Mesendoderm (in vitro differentiated cells): Measurements from ENCODE around the gene NT5DC4.

Experiments
- DNase-seq: peaks from one replicate; pipeline ENCODE4 v3.0.0; 2013
- H2AK5ac ChIP-seq: 2 replicates; pipeline ENCODE4 v1.6.1; 2013; ENCODE audit warnings: low read length, inconsistent platforms
- H2BK120ac ChIP-seq: 2 replicates; pipeline ENCODE4 v1.6.1; 2013; ENCODE audit warnings: low read depth, mild to moderate bottlenecking, low read length, moderate library complexity, mixed read lengths
- H2BK15ac ChIP-seq: replicated peaks from 2 replicates; pipeline ENCODE4 v1.6.1; 2013; ENCODE audit warnings: low read depth, mild to moderate bottlenecking, moderate library complexity
- H2BK5ac ChIP-seq: 2 replicates; pipeline ENCODE4 v1.6.1; 2013; ENCODE audit warnings: low read length, inconsistent platforms
- H3K18ac ChIP-seq: 2 replicates; pipeline ENCODE4 v1.6.1; 2013; ENCODE audit warnings: mild to moderate bottlenecking, low read length, mixed read lengths
- H3K23ac ChIP-seq: one replicate; pipeline ENCODE4 v1.6.1; 2013; ENCODE audit warnings: low read length
- H3K27ac ChIP-seq: 2 replicates; pipeline ENCODE4 v1.5.1; 2013; ENCODE audit warnings: low read depth, mild to moderate bottlenecking, inconsistent platforms, low read length, moderate library complexity
- H3K27me3 ChIP-seq: 2 replicates; pipeline ENCODE4 v1.6.1; 2013; ENCODE audit warnings: low read length, control low read depth, mild to moderate bottlenecking, inconsistent platforms; ENCODE audit not compliant: insufficient read depth, poor library complexity
- H3K36me3 ChIP-seq: 2 replicates; pipeline ENCODE4 v1.6.1; 2013; ENCODE audit warnings: low read length, inconsistent platforms; ENCODE audit not compliant: control insufficient read depth, insufficient read depth
- H3K4ac ChIP-seq: one replicate; pipeline ENCODE4 v1.6.1; 2013; ENCODE audit warnings: low read depth, mild to moderate bottlenecking, low read length, moderate library complexity
- H3K4me1 ChIP-seq: 2 replicates; pipeline ENCODE4 v1.6.1; 2013; ENCODE audit warnings: low read depth, low read length, inconsistent platforms; ENCODE audit not compliant: control insufficient read depth
- H3K4me2 ChIP-seq: 2 replicates; pipeline ENCODE4 v1.6.1; 2013; ENCODE audit warnings: low read length
- H3K4me3 ChIP-seq: 2 replicates; pipeline ENCODE4 v1.5.1; 2013; ENCODE audit warnings: mild to moderate bottlenecking, low read length
- H3K56ac ChIP-seq: one replicate; pipeline ENCODE4 v1.6.1; 2013; ENCODE audit warnings: low read length
- H3K79me1 ChIP-seq: 2 replicates; pipeline ENCODE4 v1.6.1; 2013; ENCODE audit warnings: low read length, inconsistent platforms
- H3K79me2 ChIP-seq: 2 replicates; pipeline ENCODE4 v1.6.1; 2013; ENCODE audit warnings: mild to moderate bottlenecking, low read length; ENCODE audit not compliant: control insufficient read depth, insufficient read depth
- H3K9ac ChIP-seq: 2 replicates; pipeline ENCODE4 v1.6.1; 2013; ENCODE audit warnings: low read length, inconsistent platforms
- H4K5ac ChIP-seq: one replicate; pipeline ENCODE4 v1.6.1; 2013; ENCODE audit warnings: low read length
- H4K8ac ChIP-seq: one replicate; pipeline ENCODE4 v1.6.1; 2013; ENCODE audit warnings: low read depth, mild to moderate bottlenecking, control low read depth, low read length, moderate library complexity
- WGBS: extraction: QIAGEN DNeasy Blood & Tissue Kit; methylation state at CpG from one replicate; pipeline ENCODE4 v1.1.7; 2013; ENCODE audit warnings: low lambda C conversion rate, missing lambda C conversion rate; ENCODE audit not compliant: insufficient coverage; ENCODE audit errors: extremely low coverage; 5-methylcytosine and 5-hydroxymethylcytosine counted together

The NT5DC4 gene

GRCh38 chr2:112764071-112765044, 43.5 kb downstream of the NT5DC4 start, which contains the start of gene CKAP2L:
Gene CKAP2L (minus strand): TSS chr2:112764609. CDS start chr2:112764598, 11 bp downstream.
- peak within 1 kb of the TSS; percentile 96 for H3K56ac ChIP-seq
- H3K18ac ChIP-seq: no peak within 1 kb of the TSS
- H3K79me1 ChIP-seq: peaks cover 10% of the 10 kb centered on the region
- no CpG with 5 or more reads among the region's 79 CpGs for WGBS
- H4K5ac ChIP-seq: no peak within 1 kb of the TSS
- H2BK15ac ChIP-seq: no peak within 1 kb of the TSS
- DNase-seq: peak; percentile 99
- no peak within 1 kb of the TSS for H2BK120ac ChIP-seq
- H3K4me3 ChIP-seq: peak within 1 kb of the TSS; percentile 88
- no peak within 1 kb of the TSS for H2BK5ac ChIP-seq
- peak within 1 kb of the TSS; percentile 48 for H3K23ac ChIP-seq
- no peak within 1 kb of the TSS for H2AK5ac ChIP-seq
- peak within 1 kb of the TSS; percentile 91 for H3K4me2 ChIP-seq
- peaks cover 9% of the 10 kb centered on the region for H3K79me2 ChIP-seq
- peak within 1 kb of the TSS; percentile 89 for H3K9ac ChIP-seq
- H3K4me1 ChIP-seq: peaks cover 4% of the 10 kb centered on the region
- H3K27me3 ChIP-seq: no peaks in the 10 kb centered on the region
- H3K4ac ChIP-seq: peak within 1 kb of the TSS; percentile 78
- H4K8ac ChIP-seq: no peak within 1 kb of the TSS
- H3K27ac ChIP-seq: peak within 1 kb of the TSS; percentile 61
- H3K36me3 ChIP-seq: no peaks in the 10 kb centered on the region

- no peak overlapping the region for H2BK120ac ChIP-seq
- WGBS: no CpG with 5 or more reads among the region's 4 CpGs
- H2BK5ac ChIP-seq: no peak overlapping the region
- DNase-seq: no peak
- H3K18ac ChIP-seq: no peak overlapping the region
- no peak overlapping the region for H3K4me3 ChIP-seq
- H3K79me2 ChIP-seq: peaks cover 9% of the 10 kb centered on the region
- H3K27ac ChIP-seq: no peak overlapping the region
- H4K8ac ChIP-seq: no peak overlapping the region
- peaks cover 4% of the 10 kb centered on the region for H3K4me1 ChIP-seq
- H3K23ac ChIP-seq: no peak overlapping the region
- H3K27me3 ChIP-seq: no peaks in the 10 kb centered on the region
- no peak overlapping the region for H2AK5ac ChIP-seq
- H4K5ac ChIP-seq: no peak overlapping the region
- peaks cover 10% of the 10 kb centered on the region for H3K79me1 ChIP-seq
- H3K4ac ChIP-seq: no peak overlapping the region
- no peak overlapping the region for H3K4me2 ChIP-seq
- no peak overlapping the region for H2BK15ac ChIP-seq
- no peak overlapping the region for H3K9ac ChIP-seq
- H3K56ac ChIP-seq: peak overlapping the region; percentile 78
- no peaks in the 10 kb centered on the region for H3K36me3 ChIP-seq
Observed at GRCh38 chr2:112765251-112765650, 44.4 kb downstream of the NT5DC4 start.

- peaks cover 9% of the 10 kb centered on the region for H3K79me2 ChIP-seq
- no peaks in the 10 kb centered on the region for H3K36me3 ChIP-seq
- H3K79me1 ChIP-seq: peaks cover 7% of the 10 kb centered on the region
- no peak overlapping the region for H2BK120ac ChIP-seq
- H2BK5ac ChIP-seq: no peak overlapping the region
- no peak overlapping the region for H3K23ac ChIP-seq
- no peak overlapping the region for H3K4me3 ChIP-seq
- H3K27me3 ChIP-seq: no peaks in the 10 kb centered on the region
- H3K27ac ChIP-seq: no peak overlapping the region
- no peak overlapping the region for H2BK15ac ChIP-seq
- H3K18ac ChIP-seq: no peak overlapping the region
- H3K4ac ChIP-seq: no peak overlapping the region
- H3K56ac ChIP-seq: no peak overlapping the region
- H3K9ac ChIP-seq: no peak overlapping the region
- no peak overlapping the region for H3K4me2 ChIP-seq
- H4K8ac ChIP-seq: no peak overlapping the region
- DNase-seq: no peak
- peaks cover 4% of the 10 kb centered on the region for H3K4me1 ChIP-seq
- no peak overlapping the region for H4K5ac ChIP-seq
- no CpG with 5 or more reads among the region's 6 CpGs for WGBS
- H2AK5ac ChIP-seq: no peak overlapping the region
Observed at GRCh38 chr2:112767693-112768330, 47.0 kb downstream of the NT5DC4 start.

- H2BK15ac ChIP-seq: no peak overlapping the region
- H3K56ac ChIP-seq: no peak overlapping the region
- H2AK5ac ChIP-seq: no peak overlapping the region
- no peak for DNase-seq
- no peaks in the 10 kb centered on the region for H3K27me3 ChIP-seq
- no peak overlapping the region for H3K9ac ChIP-seq
- no peak overlapping the region for H3K27ac ChIP-seq
- no peak overlapping the region for H3K23ac ChIP-seq
- H3K4me2 ChIP-seq: no peak overlapping the region
- no peak overlapping the region for H3K4ac ChIP-seq
- no peak overlapping the region for H4K5ac ChIP-seq
- no peak overlapping the region for H3K4me3 ChIP-seq
- no peaks in the 10 kb centered on the region for H3K4me1 ChIP-seq
- H3K79me1 ChIP-seq: peaks cover 3% of the 10 kb centered on the region
- no peak overlapping the region for H2BK120ac ChIP-seq
- H3K36me3 ChIP-seq: no peaks in the 10 kb centered on the region
- H3K79me2 ChIP-seq: peaks cover 4% of the 10 kb centered on the region
- no peak overlapping the region for H3K18ac ChIP-seq
- no peak overlapping the region for H2BK5ac ChIP-seq
- no peak overlapping the region for H4K8ac ChIP-seq
- WGBS: no CpG with 5 or more reads among the region's 1 CpG
Observed at GRCh38 chr2:112768432-112768831, 47.6 kb downstream of the NT5DC4 start.

- Histone ChIP-seq H4K5ac (no peak overlapping the region), H3K18ac (no peak overlapping the region), H3K79me1 (no peaks in the 10 kb centered on the region), H3K9ac (no peak overlapping the region), H2BK5ac (no peak overlapping the region), H3K4me2 (no peak overlapping the region), H3K23ac (no peak overlapping the region), H3K27ac (no peak overlapping the region), H2BK15ac (no peak overlapping the region), H2AK5ac (no peak overlapping the region), H4K8ac (no peak overlapping the region), H3K4me3 (no peak overlapping the region), H3K27me3 (no peaks in the 10 kb centered on the region), H3K79me2 (no peaks in the 10 kb centered on the region), H3K56ac (no peak overlapping the region), H3K4me1 (no peaks in the 10 kb centered on the region), H3K36me3 (no peaks in the 10 kb centered on the region), H2BK120ac (no peak overlapping the region), H3K4ac (no peak overlapping the region)
- DNase-seq: no peak
- WGBS: no CpG with 5 or more reads among the region's 4 CpGs
Observed at GRCh38 chr2:112772322-112772721, 51.5 kb downstream of the NT5DC4 start.
